Fibroblast of lung (primary cell): Measurements from ENCODE around the gene CRNN.

ENCODE experiments used
- EZH2 ChIP-seq: IDR thresholded peaks from 2 replicates; pipeline ENCODE4 v1.5.1; 2012; ENCODE audit warnings: low read length, control low read depth, mild to moderate bottlenecking; ENCODE audit errors: missing control alignments
- TF ChIP-seq, protein P1 (sequence below), 2 donors: IDR thresholded peaks in 1 of 2; conservative IDR thresholded peaks in 1 of 2; 1 replicate in 1 of 2; 2 replicates in 1 of 2; pipeline ENCODE4 v1.5.1; 2011 to 2012; ENCODE audit warnings: low read length in 2 of 2, control low read depth in 1 of 2, inconsistent platforms in 1 of 2, low read depth in 1 of 2, mild to moderate bottlenecking in 1 of 2

DNA sequence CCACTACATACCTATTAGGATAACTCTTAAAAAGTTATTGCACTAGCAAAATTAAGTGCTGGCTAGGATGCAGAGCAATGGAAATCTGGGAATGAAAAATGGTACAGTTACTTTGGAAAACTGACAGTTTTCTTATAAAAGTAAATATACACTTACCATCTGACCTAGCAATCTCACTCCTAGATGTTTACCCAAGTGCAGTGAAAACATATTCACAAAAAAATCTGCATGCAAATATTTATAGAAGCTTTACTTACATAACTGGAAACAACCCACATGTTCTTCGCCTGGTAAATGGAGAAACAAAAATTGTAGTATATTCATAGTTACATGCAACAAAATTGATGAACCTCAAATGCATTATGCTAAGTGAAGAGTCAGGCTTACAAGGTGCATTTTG is 41.4 kb downstream of the CRNN start:
- TF ChIP-seq, protein P1, sequence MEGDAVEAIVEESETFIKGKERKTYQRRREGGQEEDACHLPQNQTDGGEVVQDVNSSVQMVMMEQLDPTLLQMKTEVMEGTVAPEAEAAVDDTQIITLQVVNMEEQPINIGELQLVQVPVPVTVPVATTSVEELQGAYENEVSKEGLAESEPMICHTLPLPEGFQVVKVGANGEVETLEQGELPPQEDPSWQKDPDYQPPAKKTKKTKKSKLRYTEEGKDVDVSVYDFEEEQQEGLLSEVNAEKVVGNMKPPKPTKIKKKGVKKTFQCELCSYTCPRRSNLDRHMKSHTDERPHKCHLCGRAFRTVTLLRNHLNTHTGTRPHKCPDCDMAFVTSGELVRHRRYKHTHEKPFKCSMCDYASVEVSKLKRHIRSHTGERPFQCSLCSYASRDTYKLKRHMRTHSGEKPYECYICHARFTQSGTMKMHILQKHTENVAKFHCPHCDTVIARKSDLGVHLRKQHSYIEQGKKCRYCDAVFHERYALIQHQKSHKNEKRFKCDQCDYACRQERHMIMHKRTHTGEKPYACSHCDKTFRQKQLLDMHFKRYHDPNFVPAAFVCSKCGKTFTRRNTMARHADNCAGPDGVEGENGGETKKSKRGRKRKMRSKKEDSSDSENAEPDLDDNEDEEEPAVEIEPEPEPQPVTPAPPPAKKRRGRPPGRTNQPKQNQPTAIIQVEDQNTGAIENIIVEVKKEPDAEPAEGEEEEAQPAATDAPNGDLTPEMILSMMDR (conservative IDR thresholded peaks at IDR 0.05 in 1 of 2, IDR thresholded peaks at IDR 0.05 in 1 of 2; ENCODE audit: low read depth in 1 of 2, low read length in 2 of 2), result no peak
- no peak for TF ChIP-seq EZH2
